Measurements from ENCODE around the gene SYNM.

DNA sequence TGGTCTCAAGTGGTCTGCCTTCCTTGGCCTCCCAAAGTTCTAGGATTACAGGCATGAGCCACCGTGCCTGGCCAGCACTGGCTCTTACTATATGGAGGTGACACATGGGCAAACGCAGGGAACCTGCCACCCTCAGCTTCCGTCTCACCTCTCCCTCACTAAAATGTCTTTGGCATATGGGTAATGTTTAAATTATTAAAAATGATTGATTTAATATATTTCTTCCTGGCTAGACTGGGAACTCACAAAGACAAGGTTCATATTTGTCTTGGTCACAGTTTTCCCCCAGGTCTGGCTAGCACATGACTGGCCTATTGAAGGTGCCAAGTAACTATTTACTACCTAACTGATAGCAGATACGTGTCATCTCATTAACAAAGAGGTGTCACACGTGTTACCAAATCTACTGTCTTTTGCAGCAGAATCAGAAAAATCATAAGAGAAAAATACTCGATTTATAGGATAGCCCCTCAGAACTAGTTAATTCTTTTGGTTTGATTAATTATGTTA lies 48.2 kb downstream of the SYNM start:
- TF ChIP-seq CTCF (IDR thresholded peaks at IDR 0.05): no peak
- no peak for TF ChIP-seq POLR2A (IDR thresholded peaks at IDR 0.05)
- TF ChIP-seq EP300 (IDR thresholded peaks at IDR 0.05; ENCODE audit: low read depth): no peak
- TF ChIP-seq POLR2AphosphoS5 (IDR thresholded peaks at IDR 0.05): no peak
